WTC11 (cell line): Measurements from ENCODE around the gene CFAP77. TPM values are rescaled to one million over a fixed set of nuclear protein-coding genes. Genes with fewer than 3 reads are reported as not detected.

Source experiments
- ATAC-seq: fragments of 200-7000 bp; cut with Tn5 transposase; 2 replicates; pipeline ENCODE4 v1.10.0; 2021; ENCODE audit warnings: mild to moderate bottlenecking, moderate library complexity
- CTCF ChIA-PET: fragments of 300-600 bp; sonication (Branson Sonifier 250); formaldehyde crosslinking; loops from one replicate; lab custom pipeline; 2021; ENCODE audit warnings: antibody characterized with exemption; lab: Charles Lee
- POLR2A ChIA-PET: fragments of 350-600 bp; sonication (Branson Sonifier 250); formaldehyde crosslinking; loops from one replicate; lab custom pipeline; 2021; ENCODE audit warnings: antibody characterized with exemption; lab: Charles Lee
- DNase-seq: peaks from one replicate; pipeline ENCODE4 v3.0.0; 2021; ENCODE audit warnings: low spot score
- H3K27ac Mint-ChIP-seq: 2 replicates; pipeline ENCODE4 v1.8.0; 2021; ENCODE audit warnings: mixed read lengths
- H3K27me3 Mint-ChIP-seq: 2 replicates; pipeline ENCODE4 v1.8.0; 2021; ENCODE audit warnings: low read depth, mild to moderate bottlenecking, moderate library complexity, mixed read lengths
- H3K36me3 Mint-ChIP-seq: 2 replicates; pipeline ENCODE4 v1.8.0; 2021; ENCODE audit warnings: mixed read lengths
- H3K4me1 Mint-ChIP-seq: 2 replicates; pipeline ENCODE4 v1.8.0; 2022; ENCODE audit warnings: mixed read lengths
- H3K4me3 Mint-ChIP-seq: 2 replicates; pipeline ENCODE4 v1.8.0; 2021; ENCODE audit warnings: mild to moderate bottlenecking, moderate library complexity, mixed read lengths
- H3K9me3 Mint-ChIP-seq: 2 replicates; pipeline ENCODE4 v1.8.0; 2021; ENCODE audit warnings: mixed read lengths
- GTF2I ChIP-seq: fragments of 250-450 bp; sonication (Bioruptor Pico); conservative IDR thresholded peaks from 2 replicates; pipeline ENCODE4 v1.4.0; 2021; ENCODE audit warnings: mild to moderate bottlenecking
- NR3C1 ChIP-seq: sonication (generic); formaldehyde crosslinking; conservative IDR thresholded peaks from 2 replicates; pipeline ENCODE4 v1.8.1; 2023; ENCODE audit warnings: low read depth, mild to moderate bottlenecking, missing genetic modification reagents
- RELA ChIP-seq: sonication (generic); formaldehyde crosslinking; IDR thresholded peaks from 2 replicates; pipeline ENCODE4 v1.8.1; 2022; ENCODE audit warnings: missing genetic modification reagents, mild to moderate bottlenecking, borderline replicate concordance
- TCF7 ChIP-seq: sonication (generic); formaldehyde crosslinking; IDR thresholded peaks from 2 replicates; pipeline ENCODE4 v1.8.0; 2022; ENCODE audit warnings: mild to moderate bottlenecking, low read depth, missing genetic modification reagents, moderate library complexity
- TEAD4 ChIP-seq: sonication (generic); formaldehyde crosslinking; IDR thresholded peaks from 2 replicates; pipeline ENCODE4 v1.8.0; 2022; ENCODE audit warnings: mild to moderate bottlenecking, missing genetic modification reagents
- total RNA-seq: library from RNA; stranded (reverse); gene quantifications from 3 replicates; pipeline ENCODE4 v1.2.3, GENCODE V29; 2021
- TF ChIP-seq, protein P1 (sequence below): fragments of 250-450 bp; sonication (Bioruptor Pico); IDR thresholded peaks from 2 replicates; pipeline ENCODE4 v1.9.0; 2021; ENCODE audit warnings: mild to moderate bottlenecking
- TF ChIP-seq, protein P2 (sequence below): sonication (generic); formaldehyde crosslinking; IDR thresholded peaks from 2 replicates; pipeline ENCODE4 v1.8.0; 2022; ENCODE audit warnings: mild to moderate bottlenecking, missing genetic modification reagents
- TF ChIP-seq, protein P3 (sequence below): fragments of 200-600 bp; IDR thresholded peaks from 2 replicates; pipeline ENCODE4 v1.8.0; 2022; ENCODE audit warnings: antibody characterized with exemption
- TF ChIP-seq, protein P4 (sequence below): sonication (generic); formaldehyde crosslinking; IDR thresholded peaks from 2 replicates; pipeline ENCODE4 v1.8.1; 2023; ENCODE audit warnings: mild to moderate bottlenecking, missing genetic modification reagents, borderline replicate concordance
- TF ChIP-seq, protein P5 (sequence below): sonication (generic); formaldehyde crosslinking; IDR thresholded peaks from 2 replicates; pipeline ENCODE4 v1.8.1; 2023; ENCODE audit warnings: mild to moderate bottlenecking, missing genetic modification reagents
- TF ChIP-seq, protein P6 (sequence below): sonication (generic); formaldehyde crosslinking; IDR thresholded peaks from 2 replicates; pipeline ENCODE4 v1.8.0; 2022; ENCODE audit warnings: missing genetic modification reagents
- TF ChIP-seq, protein P7 (sequence below): sonication (generic); formaldehyde crosslinking; IDR thresholded peaks from 2 replicates; pipeline ENCODE4 v1.8.0; 2022; ENCODE audit warnings: mild to moderate bottlenecking, missing genetic modification reagents

CFAP77 gene
- total RNA-seq, 1 experiment from 2014 or later = 1.2 TPM

DNA sequence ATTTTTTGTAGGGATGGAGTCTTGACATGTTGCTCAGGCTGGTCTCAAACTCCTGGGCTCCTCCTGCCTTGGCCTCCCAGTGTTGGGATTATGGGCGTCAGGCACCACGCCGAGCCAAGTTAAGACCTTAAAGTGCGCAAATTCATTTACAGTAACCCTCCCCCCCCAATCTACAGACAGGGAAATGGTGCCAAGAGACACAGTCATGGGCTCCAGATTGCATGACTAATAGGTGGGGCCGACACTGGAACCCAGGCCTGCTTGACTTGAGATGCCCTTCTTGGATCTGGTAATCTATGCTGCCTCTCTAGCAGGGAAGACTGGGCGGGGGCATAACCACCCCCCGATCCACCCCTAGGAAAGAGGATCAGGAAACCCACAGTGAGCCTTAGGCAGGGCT is 22.9 kb upstream of the CFAP77 start (continued):
- TF ChIP-seq, protein P1, sequence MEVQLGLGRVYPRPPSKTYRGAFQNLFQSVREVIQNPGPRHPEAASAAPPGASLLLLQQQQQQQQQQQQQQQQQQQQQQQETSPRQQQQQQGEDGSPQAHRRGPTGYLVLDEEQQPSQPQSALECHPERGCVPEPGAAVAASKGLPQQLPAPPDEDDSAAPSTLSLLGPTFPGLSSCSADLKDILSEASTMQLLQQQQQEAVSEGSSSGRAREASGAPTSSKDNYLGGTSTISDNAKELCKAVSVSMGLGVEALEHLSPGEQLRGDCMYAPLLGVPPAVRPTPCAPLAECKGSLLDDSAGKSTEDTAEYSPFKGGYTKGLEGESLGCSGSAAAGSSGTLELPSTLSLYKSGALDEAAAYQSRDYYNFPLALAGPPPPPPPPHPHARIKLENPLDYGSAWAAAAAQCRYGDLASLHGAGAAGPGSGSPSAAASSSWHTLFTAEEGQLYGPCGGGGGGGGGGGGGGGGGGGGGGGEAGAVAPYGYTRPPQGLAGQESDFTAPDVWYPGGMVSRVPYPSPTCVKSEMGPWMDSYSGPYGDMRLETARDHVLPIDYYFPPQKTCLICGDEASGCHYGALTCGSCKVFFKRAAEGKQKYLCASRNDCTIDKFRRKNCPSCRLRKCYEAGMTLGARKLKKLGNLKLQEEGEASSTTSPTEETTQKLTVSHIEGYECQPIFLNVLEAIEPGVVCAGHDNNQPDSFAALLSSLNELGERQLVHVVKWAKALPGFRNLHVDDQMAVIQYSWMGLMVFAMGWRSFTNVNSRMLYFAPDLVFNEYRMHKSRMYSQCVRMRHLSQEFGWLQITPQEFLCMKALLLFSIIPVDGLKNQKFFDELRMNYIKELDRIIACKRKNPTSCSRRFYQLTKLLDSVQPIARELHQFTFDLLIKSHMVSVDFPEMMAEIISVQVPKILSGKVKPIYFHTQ = no peak

DNA sequence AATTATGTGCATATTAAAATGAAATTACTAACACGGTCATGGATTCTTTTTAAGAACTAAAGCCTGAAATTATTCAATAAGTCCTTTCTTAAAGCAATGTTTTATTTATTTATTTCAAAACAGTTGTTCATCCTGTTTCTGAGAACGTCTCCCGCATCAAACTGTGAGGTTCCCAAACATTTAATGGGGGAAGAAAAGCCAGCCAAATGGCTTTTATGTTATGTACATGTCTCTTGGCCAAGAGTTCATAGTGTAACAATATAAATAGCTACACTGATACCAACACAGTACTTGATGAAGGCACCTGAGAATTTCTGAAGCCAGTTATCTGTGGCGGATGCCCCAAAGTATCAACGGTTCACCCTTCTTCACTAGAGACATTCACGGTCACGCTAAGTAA is 19.0 kb upstream of the CFAP77 start:
- Mint-ChIP-seq H3K9me3 (no peaks in the 10 kb centered on the region), H3K4me1 (no peaks in the 10 kb centered on the region), H3K27me3 (no peaks in the 10 kb centered on the region), H3K27ac (no peak overlapping the region), H3K36me3 (peaks cover 82% of the 10 kb centered on the region), H3K4me3 (no peak overlapping the region)
- TF ChIP-seq, protein P2, sequence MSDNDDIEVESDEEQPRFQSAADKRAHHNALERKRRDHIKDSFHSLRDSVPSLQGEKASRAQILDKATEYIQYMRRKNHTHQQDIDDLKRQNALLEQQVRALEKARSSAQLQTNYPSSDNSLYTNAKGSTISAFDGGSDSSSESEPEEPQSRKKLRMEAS (CRISPR knock-in tag) = no peak
- TF ChIP-seq TEAD4 (CRISPR knock-in tag) (no peak), TCF7 (no peak), RELA (CRISPR knock-in tag) (no peak), NR3C1 (CRISPR knock-in tag) (no peak), GTF2I (no peak)
- TF ChIP-seq, protein P3, sequence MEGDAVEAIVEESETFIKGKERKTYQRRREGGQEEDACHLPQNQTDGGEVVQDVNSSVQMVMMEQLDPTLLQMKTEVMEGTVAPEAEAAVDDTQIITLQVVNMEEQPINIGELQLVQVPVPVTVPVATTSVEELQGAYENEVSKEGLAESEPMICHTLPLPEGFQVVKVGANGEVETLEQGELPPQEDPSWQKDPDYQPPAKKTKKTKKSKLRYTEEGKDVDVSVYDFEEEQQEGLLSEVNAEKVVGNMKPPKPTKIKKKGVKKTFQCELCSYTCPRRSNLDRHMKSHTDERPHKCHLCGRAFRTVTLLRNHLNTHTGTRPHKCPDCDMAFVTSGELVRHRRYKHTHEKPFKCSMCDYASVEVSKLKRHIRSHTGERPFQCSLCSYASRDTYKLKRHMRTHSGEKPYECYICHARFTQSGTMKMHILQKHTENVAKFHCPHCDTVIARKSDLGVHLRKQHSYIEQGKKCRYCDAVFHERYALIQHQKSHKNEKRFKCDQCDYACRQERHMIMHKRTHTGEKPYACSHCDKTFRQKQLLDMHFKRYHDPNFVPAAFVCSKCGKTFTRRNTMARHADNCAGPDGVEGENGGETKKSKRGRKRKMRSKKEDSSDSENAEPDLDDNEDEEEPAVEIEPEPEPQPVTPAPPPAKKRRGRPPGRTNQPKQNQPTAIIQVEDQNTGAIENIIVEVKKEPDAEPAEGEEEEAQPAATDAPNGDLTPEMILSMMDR = no peak
- TF ChIP-seq, protein P4, sequence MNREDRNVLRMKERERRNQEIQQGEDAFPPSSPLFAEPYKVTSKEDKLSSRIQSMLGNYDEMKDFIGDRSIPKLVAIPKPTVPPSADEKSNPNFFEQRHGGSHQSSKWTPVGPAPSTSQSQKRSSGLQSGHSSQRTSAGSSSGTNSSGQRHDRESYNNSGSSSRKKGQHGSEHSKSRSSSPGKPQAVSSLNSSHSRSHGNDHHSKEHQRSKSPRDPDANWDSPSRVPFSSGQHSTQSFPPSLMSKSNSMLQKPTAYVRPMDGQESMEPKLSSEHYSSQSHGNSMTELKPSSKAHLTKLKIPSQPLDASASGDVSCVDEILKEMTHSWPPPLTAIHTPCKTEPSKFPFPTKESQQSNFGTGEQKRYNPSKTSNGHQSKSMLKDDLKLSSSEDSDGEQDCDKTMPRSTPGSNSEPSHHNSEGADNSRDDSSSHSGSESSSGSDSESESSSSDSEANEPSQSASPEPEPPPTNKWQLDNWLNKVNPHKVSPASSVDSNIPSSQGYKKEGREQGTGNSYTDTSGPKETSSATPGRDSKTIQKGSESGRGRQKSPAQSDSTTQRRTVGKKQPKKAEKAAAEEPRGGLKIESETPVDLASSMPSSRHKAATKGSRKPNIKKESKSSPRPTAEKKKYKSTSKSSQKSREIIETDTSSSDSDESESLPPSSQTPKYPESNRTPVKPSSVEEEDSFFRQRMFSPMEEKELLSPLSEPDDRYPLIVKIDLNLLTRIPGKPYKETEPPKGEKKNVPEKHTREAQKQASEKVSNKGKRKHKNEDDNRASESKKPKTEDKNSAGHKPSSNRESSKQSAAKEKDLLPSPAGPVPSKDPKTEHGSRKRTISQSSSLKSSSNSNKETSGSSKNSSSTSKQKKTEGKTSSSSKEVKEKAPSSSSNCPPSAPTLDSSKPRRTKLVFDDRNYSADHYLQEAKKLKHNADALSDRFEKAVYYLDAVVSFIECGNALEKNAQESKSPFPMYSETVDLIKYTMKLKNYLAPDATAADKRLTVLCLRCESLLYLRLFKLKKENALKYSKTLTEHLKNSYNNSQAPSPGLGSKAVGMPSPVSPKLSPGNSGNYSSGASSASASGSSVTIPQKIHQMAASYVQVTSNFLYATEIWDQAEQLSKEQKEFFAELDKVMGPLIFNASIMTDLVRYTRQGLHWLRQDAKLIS (CRISPR knock-in tag) = no peak
- TF ChIP-seq, protein P1 = no peak
- ChIA-PET CTCF (no interaction called here), POLR2A (no interaction called here)
- ATAC-seq (no peak), DNase-seq (no peak)

DNA sequence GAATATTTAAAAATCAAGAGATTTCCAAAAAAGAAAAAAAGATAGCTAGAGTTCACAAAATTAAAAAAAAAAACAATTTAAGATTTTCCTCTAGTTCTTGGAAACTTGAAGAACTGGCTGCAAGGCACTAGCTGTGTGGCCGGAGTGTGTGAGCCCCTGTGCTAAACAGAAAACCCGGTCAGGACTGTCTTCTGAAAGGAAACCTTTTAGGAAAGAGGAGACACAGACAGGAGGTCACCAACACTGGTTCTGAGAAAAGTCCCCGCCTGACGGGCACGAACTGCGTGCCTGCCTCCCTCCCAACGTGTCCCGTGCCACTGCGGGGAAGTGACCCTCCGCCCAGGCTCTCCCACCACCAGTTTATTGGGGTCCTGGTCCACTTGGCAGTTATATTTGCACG is 18.6 kb upstream of the CFAP77 start:
- Mint-ChIP-seq H3K27ac (no peak overlapping the region), H3K27me3 (no peaks in the 10 kb centered on the region), H3K9me3 (no peaks in the 10 kb centered on the region), H3K36me3 (peaks cover 83% of the 10 kb centered on the region), H3K4me3 (no peak overlapping the region), H3K4me1 (no peaks in the 10 kb centered on the region)
- POLR2A ChIA-PET = no interaction called here
- DNase-seq (no peak), ATAC-seq (no peak)
- CTCF ChIA-PET = no interaction called here
- TF ChIP-seq, protein P5, sequence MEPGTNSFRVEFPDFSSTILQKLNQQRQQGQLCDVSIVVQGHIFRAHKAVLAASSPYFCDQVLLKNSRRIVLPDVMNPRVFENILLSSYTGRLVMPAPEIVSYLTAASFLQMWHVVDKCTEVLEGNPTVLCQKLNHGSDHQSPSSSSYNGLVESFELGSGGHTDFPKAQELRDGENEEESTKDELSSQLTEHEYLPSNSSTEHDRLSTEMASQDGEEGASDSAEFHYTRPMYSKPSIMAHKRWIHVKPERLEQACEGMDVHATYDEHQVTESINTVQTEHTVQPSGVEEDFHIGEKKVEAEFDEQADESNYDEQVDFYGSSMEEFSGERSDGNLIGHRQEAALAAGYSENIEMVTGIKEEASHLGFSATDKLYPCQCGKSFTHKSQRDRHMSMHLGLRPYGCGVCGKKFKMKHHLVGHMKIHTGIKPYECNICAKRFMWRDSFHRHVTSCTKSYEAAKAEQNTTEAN = no peak
- TF ChIP-seq, protein P6, sequence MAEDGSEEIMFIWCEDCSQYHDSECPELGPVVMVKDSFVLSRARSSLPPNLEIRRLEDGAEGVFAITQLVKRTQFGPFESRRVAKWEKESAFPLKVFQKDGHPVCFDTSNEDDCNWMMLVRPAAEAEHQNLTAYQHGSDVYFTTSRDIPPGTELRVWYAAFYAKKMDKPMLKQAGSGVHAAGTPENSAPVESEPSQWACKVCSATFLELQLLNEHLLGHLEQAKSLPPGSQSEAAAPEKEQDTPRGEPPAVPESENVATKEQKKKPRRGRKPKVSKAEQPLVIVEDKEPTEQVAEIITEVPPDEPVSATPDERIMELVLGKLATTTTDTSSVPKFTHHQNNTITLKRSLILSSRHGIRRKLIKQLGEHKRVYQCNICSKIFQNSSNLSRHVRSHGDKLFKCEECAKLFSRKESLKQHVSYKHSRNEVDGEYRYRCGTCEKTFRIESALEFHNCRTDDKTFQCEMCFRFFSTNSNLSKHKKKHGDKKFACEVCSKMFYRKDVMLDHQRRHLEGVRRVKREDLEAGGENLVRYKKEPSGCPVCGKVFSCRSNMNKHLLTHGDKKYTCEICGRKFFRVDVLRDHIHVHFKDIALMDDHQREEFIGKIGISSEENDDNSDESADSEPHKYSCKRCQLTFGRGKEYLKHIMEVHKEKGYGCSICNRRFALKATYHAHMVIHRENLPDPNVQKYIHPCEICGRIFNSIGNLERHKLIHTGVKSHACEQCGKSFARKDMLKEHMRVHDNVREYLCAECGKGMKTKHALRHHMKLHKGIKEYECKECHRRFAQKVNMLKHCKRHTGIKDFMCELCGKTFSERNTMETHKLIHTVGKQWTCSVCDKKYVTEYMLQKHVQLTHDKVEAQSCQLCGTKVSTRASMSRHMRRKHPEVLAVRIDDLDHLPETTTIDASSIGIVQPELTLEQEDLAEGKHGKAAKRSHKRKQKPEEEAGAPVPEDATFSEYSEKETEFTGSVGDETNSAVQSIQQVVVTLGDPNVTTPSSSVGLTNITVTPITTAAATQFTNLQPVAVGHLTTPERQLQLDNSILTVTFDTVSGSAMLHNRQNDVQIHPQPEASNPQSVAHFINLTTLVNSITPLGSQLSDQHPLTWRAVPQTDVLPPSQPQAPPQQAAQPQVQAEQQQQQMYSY (CRISPR knock-in tag) = peak; percentile 69
- TF ChIP-seq, protein P7, sequence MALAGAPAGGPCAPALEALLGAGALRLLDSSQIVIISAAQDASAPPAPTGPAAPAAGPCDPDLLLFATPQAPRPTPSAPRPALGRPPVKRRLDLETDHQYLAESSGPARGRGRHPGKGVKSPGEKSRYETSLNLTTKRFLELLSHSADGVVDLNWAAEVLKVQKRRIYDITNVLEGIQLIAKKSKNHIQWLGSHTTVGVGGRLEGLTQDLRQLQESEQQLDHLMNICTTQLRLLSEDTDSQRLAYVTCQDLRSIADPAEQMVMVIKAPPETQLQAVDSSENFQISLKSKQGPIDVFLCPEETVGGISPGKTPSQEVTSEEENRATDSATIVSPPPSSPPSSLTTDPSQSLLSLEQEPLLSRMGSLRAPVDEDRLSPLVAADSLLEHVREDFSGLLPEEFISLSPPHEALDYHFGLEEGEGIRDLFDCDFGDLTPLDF = no peak
